Muscle of arm (tissue), 12 donors: ENCODE results near the gene MYL2. TPM values are rescaled to one million over a fixed set of nuclear protein-coding genes. Genes with fewer than 3 reads are reported as not detected.

Experiments used
- DNase-seq: peaks from one replicate; pipeline ENCODE4 v3.0.0-alpha.2; 2013
- polyA plus RNA-seq, 12 donors: library from polyadenylated mRNA; unstranded; fragments of 120-200 nt; gene quantifications; one replicate each; pipeline ENCODE4 v1.2.1, GENCODE V29; 2013; ENCODE audit not compliant: insufficient read length in 12 of 12

The MYL2 gene
- polyA plus RNA-seq, 12 donors = 418 to 1,410 (median 1,244) TPM; not detected in 1

DNA sequence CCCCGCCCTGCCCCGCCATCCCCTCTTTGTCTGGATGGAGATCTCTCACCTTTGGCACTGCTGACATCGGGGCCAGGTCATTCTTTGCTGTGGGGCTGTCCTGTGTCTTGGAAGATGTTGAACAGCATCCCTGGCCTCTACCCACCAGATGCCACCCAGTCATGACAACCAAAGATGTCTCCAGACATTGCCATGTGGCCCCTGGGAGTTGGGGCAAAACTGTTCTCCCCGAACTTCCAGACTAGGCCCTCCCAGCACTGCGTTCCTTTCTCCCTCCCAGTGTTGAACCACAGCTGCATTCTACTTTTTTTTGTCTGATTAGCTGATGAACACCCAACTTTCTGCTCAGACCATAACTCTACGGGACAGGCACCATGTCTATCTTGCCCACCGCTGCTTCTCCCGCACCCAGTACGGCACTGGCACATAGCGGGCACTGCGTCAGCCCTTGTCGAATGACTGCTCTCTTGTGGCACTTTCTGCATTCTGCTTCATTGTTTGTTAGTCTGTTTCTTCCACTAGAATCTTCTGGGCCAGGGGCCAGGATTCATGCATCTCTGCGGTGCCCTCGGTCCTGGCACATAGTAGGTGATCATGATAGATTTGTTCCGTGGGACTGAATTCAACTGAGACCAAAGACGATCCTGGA, 13.1 kb upstream of the MYL2 start:
- no peak for DNase-seq

DNA sequence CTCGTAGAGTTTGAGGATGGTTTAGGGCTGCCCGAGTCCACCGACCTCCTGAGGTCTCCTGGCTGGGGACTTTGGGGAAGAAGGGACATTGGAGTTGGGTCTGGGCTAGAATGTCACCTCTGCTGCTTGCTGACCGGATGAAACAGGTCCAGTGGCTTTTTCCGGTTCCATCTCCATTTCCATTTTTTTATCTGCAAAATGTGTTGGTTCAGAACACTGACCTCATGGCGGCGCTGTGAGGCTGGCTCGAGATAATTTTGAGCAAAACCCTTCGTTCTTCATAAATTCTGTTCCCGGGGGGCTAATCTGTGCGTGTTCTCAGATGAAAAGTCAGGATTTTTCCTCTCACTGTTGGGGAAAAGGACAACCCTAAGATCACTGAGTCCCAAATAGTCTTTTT, 11.7 kb upstream of the MYL2 start:
- DNase-seq = no peak

DNA sequence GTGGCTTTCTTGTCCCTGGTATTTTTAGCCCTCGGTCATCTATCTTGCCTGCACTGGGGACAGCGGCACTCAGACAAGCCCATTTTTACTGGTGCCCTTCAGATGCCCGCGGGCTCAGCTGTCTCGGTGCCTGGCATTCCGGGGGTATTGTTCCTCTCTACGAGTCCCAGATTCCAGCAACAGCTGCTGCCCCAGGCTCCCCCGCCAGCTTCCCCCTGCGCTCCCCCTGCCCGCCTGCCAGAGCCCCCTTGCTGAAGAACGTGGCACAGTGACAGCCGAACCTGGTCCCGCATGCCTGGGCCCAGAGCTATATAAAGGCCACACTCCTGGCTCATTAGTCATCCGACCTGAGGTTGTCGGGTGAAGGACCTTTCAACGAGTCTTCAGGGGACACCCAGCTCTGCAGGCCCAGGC, 10.9 kb upstream of the MYL2 start:
- DNase-seq = peak; percentile 27

DNA sequence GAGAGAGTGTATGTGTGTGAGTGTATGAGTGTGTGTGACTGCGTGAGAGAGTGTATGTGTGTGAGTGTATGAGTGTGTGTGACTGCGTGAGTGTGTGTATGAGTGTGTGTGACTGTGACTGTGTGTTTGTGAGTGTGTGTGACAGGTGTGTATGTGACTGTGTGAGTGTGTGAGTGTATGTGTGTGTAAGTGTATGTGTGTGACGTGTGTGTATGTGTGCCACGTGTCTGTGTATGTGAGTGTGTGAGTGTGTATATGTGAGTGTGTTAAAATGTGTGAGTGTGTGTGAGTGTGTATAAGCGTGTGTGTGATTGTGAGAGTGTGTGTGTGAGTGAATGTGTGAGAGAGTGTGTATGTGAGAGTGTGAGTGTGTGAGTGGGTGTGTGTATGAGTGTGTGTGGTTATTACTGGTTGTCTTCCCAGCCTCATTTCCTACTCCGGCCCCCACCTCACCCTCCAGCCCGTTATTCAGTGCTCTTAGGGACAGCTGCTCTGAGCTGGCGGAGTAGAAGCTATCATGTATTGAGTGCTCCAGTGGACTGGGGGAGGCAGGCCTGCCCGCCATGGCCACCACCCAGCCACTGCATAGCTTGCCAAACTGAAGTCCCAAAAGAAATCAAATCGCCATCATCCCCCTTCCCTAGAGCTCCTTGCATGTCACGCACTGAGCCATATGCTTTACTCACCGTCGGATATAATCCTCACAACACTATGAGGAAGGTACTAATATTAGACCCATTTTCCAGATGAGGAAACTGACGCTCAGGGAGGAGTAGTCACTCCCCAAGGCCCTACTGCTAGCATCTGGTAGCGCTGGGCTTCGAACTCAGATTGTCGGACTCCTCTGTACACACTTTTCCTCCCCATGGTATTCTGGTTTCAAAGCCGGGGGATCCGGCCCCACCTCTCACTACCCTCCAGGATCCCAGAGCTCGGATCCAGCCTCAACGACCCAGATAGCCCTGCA, 10.3 kb upstream of the MYL2 start:
- no peak for DNase-seq

DNA sequence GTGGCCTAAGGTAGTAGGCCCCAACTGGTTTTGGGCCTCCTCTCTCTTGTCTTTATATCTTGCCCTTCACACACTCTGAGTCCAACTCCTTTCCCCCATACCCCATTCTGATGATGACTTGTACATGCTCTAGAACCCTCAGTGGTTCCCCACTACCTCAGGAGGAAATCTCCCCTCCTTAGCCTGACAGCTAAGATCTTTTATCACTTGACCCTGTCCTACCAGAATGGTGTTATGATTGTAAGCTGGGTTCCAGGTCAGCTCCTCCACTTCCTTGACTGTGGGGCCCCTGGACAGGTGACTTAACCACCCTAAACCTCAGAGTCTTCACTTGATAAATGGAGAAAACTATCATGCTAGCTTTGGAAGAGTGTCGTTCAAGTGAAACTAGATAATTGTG, 9.4 kb upstream of the MYL2 start:
- DNase-seq = no peak

DNA sequence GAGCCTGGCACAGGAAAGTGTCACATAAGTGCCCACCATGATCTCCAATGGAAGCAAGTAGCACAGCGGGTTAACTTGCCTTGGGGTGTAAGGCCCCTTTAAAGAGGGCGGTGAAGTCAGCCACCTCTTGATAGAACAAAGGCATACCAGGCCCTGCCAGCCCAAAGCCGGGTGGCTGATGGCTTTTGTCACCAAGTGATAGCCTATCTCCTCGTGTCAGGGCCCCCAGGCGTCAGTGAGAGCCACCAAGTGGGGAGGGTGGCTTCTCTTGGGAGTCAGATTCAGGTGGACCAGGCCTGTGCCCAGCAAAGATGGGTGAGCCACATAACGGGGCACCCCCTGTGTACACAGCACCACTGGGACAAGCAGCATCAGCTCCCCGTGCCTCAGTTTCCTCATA, 8.3 kb upstream of the MYL2 start:
- DNase-seq = no peak

DNA sequence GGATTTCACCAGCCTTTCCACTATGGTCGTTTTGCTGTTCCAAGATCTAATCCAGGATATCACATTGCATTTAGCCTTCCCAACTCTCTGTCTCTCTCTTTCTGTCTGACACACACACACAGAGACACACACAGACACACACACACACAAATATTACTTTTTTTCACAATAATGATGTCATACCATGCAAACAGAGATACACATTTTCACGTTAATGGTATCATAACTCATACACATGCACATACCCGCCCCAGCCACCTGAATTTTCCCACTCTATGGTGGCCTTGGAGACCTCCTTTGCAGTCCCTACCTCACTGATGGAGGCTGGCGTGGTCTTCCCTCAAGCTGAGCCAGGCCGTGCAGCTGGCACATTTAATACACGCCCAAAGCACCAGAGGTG, 7.2 kb upstream of the MYL2 start:
- no peak for DNase-seq

DNA sequence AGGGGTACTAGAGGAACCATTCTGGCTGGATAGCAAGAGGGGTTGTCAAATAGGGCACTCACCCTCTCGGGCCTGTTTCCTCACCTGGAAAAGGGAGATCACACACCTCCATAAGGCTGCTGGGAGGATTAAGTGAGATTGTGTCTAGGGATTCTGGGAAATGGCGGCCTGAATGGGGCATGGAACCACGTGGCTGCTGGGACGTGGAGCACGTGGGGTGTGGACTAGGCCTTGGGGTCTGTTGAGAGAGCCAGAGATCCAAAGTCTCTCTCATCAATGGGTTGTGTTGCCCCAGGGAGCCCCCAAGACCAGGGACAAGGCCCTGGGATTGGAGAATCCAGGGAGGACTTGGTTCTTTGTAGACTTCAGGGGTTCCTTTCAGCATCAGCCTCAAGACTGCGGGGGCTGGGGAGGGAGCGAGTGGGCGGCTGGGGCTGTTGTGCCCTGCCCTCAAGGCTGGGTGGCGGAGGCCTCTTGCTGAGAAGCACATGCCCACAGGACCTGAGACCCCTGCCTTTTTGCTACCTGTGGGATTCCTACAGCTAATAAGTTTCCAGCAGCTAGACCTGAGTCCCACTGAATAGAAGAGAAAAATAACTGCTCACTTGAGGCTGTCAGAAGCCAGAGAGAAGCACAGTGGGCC, 3.4 kb upstream of the MYL2 start:
- DNase-seq = no peak

DNA sequence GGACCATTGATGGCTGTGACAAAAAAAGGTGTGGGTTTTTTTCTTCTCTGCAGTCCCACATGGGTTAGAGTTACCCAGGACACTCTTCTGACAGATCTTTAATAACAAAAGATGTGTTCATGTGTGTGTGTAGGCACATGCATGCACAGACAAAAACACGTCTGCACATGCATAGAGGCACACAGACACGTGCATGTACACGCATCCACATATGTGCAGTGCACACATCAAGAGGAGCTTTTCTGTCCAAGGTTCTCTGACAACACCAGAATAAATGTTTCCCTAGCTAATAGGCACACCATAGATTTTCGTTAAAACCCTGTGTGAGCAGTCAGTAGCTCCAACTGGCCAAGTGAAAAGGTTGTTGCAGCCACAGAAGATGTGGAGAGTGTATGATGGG, 2.8 kb upstream of the MYL2 start:
- DNase-seq = no peak

DNA sequence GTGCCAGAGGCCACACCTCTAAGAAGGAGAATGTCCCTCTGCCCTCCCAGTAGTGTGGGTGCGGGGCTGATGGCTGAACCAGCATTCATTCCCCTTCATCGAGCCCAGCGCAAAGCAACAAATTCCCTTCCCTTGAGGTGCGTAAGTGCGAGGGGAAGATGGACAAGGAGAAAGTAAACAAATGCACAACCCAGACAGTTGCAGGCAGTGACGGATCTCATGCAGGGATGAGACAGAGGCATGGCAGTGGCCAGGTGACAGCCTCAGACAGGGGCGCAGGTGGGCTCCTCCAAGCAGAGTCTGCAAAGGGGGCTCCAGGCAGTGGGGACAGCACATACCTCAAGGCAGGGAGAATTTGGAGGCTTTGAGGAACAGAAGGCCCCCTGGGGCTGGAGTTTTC, 2.3 kb upstream of the MYL2 start:
- no peak for DNase-seq

DNA sequence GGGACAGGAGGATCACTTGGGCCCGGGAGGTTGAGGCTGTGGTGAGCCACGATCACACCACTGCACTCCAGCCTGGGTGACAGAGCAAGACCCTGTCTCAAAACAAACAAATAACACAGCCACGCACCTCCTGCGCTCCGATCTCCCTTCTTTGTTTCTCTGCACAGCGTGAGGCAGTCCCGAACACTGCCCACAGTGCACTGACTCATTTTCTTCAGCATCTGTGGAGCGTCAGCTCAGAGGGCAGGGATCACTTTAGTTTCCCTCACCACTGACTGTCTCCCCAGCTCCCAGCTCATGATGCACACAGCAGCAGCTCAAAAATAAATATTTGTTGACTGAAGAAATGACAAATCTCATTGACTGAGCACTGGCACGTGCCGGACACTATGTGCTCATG, 883 bp upstream of the MYL2 start:
- no peak for DNase-seq

DNA sequence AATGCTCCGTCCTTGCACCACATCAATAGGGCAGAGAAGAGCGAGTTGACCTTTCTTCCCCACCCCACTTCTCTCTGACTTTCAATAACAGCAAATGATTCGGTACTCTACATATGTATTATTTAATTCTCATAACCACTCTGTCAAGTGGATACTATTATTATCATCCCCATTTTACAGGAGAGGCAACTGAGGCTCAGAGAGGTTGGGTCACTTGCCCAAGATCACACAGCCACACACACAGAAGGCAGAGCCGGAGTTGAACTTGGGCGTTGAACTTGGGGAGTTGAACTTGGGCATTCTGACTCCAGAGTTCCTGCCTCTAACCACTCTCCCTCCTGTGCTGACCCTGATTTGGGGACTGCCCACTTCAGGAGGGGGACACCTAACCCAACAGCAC, 659 bp downstream of the MYL2 start:
- no peak for DNase-seq

DNA sequence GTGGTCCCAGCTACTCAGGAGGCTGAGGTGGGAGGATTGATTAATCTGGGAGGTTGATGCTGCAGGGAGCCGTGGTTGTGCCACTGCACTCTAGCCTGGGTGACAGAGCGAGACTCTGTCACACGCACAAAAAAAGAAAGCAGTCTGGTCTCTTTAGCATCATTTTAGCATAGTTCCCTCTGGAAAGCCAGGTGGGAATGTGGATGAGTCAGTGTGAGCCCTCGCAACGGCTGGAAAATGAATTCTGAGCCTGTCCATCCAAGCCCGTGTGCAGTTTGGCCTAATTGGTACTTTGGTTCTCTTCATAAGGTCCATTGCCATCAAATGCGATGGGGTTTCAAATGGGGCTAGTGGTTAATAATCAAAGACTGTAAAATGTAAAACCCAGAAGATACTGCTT, 2.4 kb downstream of the MYL2 start:
- no peak for DNase-seq

DNA sequence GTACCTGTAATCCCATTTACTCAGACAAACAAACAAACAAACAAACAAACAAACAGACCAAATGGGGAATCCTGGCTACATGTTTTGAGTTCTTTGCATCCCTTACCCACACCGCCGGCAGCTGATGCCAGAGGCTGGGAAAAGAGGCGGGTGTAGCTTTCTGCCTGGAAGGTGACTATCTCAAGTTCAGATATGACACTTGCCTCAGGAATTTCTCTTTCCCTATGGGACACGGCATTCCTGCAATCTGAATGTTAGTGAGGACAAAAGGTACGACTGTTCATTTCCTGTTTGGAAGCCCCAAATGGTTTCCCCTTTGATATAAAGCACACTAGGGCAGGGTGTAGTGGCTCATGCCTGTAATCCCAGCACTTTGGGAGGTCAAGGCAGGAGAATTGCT, 2.9 kb downstream of the MYL2 start:
- DNase-seq = no peak

DNA sequence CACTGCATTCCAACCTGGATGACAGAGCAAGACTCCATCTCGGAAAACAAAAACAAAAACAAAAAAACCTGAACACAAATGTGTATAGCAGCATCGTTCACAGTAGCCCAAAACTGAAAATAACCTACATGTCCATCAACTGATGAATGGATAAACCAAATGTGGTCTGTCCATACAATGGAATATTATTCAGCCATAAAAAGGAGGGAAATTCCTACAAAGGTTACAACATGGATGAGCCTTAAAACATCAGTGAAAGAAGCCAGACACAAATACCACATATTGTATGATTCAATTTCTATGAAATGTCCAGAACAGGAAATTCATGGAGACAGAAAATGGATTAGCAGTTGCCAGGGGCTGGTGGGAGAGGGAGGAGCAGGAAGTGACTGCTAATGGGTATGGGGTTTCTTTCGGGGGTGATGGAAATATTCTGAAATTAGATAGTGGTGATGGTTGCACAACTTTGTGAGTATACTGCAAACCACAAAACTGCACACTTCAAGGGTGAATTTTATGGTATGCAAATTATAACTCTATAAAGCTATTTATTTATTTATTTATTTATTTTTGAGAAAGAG, 4.0 kb downstream of the MYL2 start:
- DNase-seq = no peak

DNA sequence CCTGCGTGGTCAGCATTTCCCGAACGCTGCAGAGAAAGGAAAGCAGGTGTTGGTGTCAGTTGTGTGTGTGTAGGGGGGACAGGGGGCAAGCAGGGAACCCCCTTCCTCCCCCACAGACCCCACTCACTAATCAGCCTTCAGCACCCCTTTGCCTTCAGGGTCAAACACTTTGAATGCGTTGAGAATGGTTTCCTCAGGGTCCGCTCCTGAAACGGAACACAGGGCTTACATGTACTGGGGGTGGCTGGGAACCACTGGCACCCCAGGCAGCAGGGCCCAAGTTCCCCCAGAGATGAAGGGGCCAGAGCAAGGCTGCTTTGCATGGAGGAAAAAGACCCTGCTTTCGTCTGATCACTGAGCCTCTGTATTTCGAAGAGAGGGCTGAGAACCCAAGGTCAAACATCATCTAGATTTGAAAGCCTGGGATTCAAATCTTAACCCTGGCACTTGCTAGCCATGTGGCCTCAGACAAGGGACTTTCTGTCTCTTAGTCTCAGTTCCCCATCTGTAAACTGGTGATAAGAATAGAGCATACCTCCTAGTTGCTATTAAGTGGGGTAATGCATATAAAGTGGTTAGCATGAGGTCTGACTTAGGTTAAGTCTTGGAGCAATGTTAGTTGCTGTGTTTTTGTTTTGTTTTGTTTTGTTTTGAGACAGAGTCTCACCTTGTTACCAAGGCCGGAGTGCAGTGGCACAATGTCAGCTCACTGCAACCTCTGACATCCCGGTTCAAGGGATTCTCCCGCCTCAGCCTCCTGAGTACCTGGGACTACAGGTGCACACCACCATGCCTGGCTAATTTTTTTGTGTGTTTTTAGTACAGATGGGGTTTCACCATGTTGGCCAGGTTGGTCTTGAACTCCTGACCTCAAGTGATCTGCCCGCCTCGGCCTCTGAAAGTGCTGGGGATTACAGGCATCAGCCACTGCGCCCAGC, 7.0 kb downstream of the MYL2 start:
- DNase-seq = no peak

DNA sequence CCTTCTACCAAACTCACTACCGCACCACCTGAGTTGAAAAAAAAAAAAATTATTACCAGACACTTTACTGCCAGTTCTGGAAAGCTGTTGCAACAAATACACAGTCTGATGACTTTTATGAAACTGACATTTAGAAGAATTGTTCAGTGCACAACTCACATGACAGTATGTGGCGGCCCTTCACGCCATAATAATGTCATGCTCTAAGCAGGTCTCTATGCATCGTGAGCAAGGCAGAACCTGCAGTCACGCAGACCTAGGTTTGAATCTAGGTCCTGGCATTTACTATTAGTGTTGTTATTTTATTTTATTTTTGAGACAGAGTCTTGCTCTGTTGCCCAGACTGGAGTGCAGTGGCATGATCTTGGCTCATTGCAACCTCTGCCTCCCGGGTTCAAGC, 8.1 kb downstream of the MYL2 start:
- no peak for DNase-seq

DNA sequence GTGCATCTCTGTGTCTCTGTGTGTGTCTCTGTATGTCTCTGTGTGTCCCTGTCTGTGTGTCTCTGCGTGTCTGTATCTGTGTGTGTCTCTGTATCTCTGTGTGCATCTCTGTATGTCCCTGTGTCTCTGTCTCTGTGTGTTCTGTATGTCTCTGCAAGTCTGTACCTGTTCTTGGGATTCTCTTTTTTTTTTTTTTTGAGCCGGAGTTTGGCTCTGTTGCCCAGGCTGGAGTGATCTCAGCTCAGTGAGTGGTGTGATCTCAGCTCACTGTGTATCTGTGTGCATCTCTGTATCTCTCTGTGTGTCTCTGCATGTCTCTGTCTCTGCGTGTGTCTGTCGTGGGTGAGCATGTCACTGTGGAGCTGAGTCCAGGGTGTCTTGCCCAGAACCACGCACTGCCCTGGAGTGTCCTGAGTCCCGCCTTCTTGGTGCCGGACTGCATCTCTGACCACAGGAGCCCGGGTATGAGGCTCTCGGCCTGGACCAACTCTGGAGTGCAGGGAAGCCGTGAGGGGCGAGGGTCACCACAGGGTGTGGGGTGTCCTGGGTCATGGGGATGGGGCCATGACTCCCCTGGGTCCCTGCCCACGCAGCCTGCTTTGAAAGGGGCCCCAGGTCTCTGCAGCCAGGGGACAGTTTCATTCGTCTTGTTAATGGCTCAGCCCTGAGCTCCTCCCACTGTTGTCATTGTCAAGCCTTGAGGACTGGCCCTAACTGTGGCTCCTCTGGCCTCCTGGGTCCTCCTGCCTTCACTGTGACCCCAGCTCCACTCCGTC, 11.8 kb downstream of the MYL2 start:
- DNase-seq = no peak

DNA sequence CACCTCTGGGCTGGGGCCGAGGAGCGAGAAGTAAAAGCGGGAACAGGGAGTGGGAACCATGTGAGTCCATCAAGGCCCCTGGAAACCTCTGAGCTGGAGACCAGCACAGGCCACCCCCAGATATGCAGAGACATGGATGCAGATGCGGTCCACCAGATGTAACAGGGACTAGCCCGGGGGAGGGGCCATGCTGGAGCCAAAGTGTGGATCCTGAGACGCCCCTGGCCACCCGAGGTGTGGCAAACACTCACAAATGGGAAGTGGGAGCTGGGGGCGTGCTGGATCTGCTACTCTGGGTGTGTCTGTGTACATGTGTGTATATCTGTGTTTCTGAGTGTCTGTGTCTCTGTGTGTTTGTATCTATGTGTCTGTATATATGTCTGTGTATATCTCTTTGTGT, 12.8 kb downstream of the MYL2 start:
- DNase-seq = no peak

DNA sequence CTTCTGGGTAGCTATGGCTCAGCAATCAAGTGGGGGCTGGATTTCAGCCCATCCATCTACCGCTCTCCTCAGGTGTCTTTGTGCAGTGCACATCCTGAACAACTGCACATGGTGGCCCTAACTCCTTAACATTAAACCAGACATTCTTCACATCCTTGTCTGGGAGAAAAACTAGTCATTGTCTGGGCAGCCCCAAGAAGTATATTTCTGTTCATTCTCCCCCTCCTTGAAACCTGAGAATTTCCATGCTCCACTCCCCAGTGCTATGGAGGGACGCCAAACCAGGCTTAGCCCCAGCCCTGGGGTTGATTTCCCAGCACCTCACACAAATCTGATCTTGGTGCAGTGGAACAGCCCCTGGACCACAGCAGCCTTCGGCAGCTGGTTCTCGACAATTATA, 13.4 kb downstream of the MYL2 start:
- no peak for DNase-seq

DNA sequence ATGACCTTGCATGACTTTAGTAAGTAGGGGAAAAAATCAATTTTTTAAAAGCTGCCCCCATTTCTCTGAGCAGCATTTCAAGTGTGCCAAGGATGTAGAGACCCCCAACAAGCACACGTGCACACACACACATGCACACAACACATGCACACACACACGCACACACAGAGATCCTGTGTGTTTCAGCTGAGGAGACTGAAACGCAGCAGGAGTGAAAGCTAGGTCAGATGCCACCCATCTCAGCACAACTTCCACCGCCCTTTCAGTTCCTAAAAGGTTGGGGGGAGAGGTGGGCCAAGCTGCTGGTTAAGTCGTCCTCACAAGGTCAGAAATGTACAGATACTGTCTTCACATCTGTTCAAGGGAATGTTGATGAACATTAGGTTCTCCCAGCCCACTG, 13.9 kb downstream of the MYL2 start:
- no peak for DNase-seq
